ENCODE results near the gene PRPF4.

GRCh38 chr9:113257863-113258262 lies 17.6 kb upstream of the PRPF4 start:
- no peak for TF ChIP-seq CTCF (IDR thresholded peaks at IDR 0.05)
- no peak for TF ChIP-seq POLR2A (IDR thresholded peaks at IDR 0.05)

Data from uterus (tissue), 2 donors.